SK-N-MC (cell line): ENCODE measurements around the gene EIF3D.

Experiments
- EZH2 ChIP-seq: fragments of 200-600 bp; sonication (generic); IDR thresholded peaks from one replicate; pipeline ENCODE4 v1.6.1; 2017; ENCODE audit warnings: antibody characterized with exemption
- POLR2AphosphoS5 ChIP-seq: IDR thresholded peaks from 2 replicates; pipeline ENCODE4 v1.6.1; 2012; ENCODE audit warnings: mild to moderate bottlenecking, low read depth, low read length, borderline replicate concordance

- TF ChIP-seq POLR2AphosphoS5: no peak
- no peak for TF ChIP-seq EZH2
Measured at GRCh38 chr22:36532466-36532865, 3.5 kb upstream of the EIF3D start.
